PC-9 (cell line): Measurements from ENCODE around the gene LTBP4. TPM values are rescaled to one million over a fixed set of nuclear protein-coding genes. Genes with fewer than 3 reads are reported as not detected.

Experiments
- BruUV-seq: library from RNA; stranded (reverse); fragments of 400-500 nt; replicated peaks from 2 replicates; lab custom pipeline; 2021; lab: Mats Ljungman, UMichigan
- CTCF ChIA-PET: fragments of 300-600 bp; sonication (Branson Sonifier 250); formaldehyde crosslinking; loops from one replicate; lab custom pipeline; 2022; ENCODE audit warnings: antibody characterized with exemption; lab: Charles Lee
- POLR2A ChIA-PET: fragments of 300-600 bp; sonication (Branson Sonifier 250); formaldehyde crosslinking; loops from one replicate; lab custom pipeline; 2022; ENCODE audit warnings: antibody characterized with exemption; ENCODE audit not compliant: unreplicated experiment; lab: Charles Lee
- DNase-seq, 2 experiments: peaks; one replicate each; pipeline versions ENCODE4 v3.0.0 to v3.0.0-alpha.2; 2015 to 2022; ENCODE audit warnings: mixed read lengths in 1 of 2
- H2AFZ ChIP-seq: fragments of 200-600 bp; sonication (generic); 2 replicates; pipeline ENCODE4 v1.8.1; 2017; ENCODE audit warnings: antibody characterized with exemption
- H3F3A ChIP-seq: fragments of 200-600 bp; sonication (generic); 2 replicates; pipeline ENCODE4 v1.8.1; 2017; ENCODE audit warnings: antibody characterized with exemption, mild to moderate bottlenecking, low read depth; ENCODE audit not compliant: insufficient read depth
- H3K27ac ChIP-seq: fragments of 200-600 bp; sonication (generic); 2 replicates; pipeline ENCODE4 v1.6.1; 2016; ENCODE audit warnings: mixed run types
- H3K27me3 ChIP-seq: fragments of 200-600 bp; sonication (generic); 2 replicates; pipeline ENCODE4 v1.6.1; 2016; ENCODE audit warnings: low read depth, mixed run types; ENCODE audit not compliant: insufficient read depth
- H3K36me3 ChIP-seq: fragments of 200-600 bp; sonication (generic); 2 replicates; pipeline ENCODE4 v1.6.1; 2016; ENCODE audit warnings: low read depth, mixed run types
- H3K4me1 ChIP-seq: fragments of 200-600 bp; sonication (generic); replicated peaks from 2 replicates; pipeline ENCODE4 v1.6.1; 2016; ENCODE audit warnings: mixed run types; ENCODE audit not compliant: insufficient read depth
- H3K4me2 ChIP-seq: fragments of 200-600 bp; sonication (generic); 2 replicates; pipeline ENCODE4 v1.6.1; 2017; ENCODE audit warnings: mixed run types
- H3K4me3 ChIP-seq: fragments of 200-600 bp; sonication (generic); 2 replicates; pipeline ENCODE4 v1.6.1; 2016; ENCODE audit warnings: mixed run types
- H3K79me2 ChIP-seq: fragments of 200-600 bp; sonication (generic); 2 replicates; pipeline ENCODE4 v1.6.1; 2017; ENCODE audit warnings: low read depth, mixed run types
- H3K9me2 ChIP-seq: fragments of 200-600 bp; sonication (generic); 2 replicates; pipeline ENCODE4 v1.8.1; 2017; ENCODE audit warnings: mild to moderate bottlenecking; ENCODE audit not compliant: insufficient read depth
- H3K9me3 ChIP-seq: fragments of 200-600 bp; sonication (generic); 2 replicates; pipeline ENCODE4 v1.8.1; 2016; ENCODE audit warnings: low read depth; ENCODE audit not compliant: insufficient read depth
- H4K20me1 ChIP-seq: fragments of 200-600 bp; sonication (generic); 2 replicates; pipeline ENCODE4 v1.8.1; 2017; ENCODE audit not compliant: insufficient read depth
- EZH2 ChIP-seq: fragments of 200-600 bp; sonication (generic); IDR thresholded peaks from 2 replicates; pipeline ENCODE4 v1.8.0; 2017; ENCODE audit warnings: antibody characterized with exemption, low read depth
- intact Hi-C: fragments of 100-400 bp; cut with micrococcal nuclease; formaldehyde crosslinking; loops from one replicate; pipeline ENCODE4 v1.10.0; 2022; ENCODE audit not compliant: unreplicated experiment
- total RNA-seq: library from RNA; stranded (reverse); gene quantifications from 2 replicates; pipeline ENCODE4 v1.2.3, GENCODE V29; 2021
- TF ChIP-seq, protein P1 (sequence below): fragments of 200-600 bp; sonication (generic); conservative IDR thresholded peaks from 2 replicates; pipeline ENCODE4 v1.6.1; 2017; ENCODE audit warnings: mixed run types, antibody characterized with exemption, mild to moderate bottlenecking, moderate library complexity

LTBP4 gene
- total RNA-seq, 1 experiment from 2014 or later, result 163 TPM

DNA sequence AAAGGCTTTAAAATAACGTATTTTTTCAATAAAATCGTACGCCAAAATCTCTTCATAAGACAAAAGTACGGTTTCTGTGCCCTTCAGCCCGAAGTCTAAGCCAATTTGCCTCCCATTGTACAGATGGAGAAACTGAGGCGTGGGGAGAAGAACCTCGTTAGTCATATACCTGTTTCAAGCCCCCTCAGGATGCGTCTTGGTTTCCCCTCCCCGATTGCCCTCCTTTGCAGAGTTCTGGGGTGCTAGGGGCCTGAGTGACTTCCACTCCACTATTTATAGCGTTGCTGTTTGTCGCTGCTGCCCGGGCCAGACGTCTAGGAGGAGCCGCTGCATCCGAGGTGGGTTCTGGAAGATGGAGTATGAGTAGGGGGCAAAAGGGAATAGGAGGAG, 2.3 kb upstream of the LTBP4 start:
- H3K9me2 ChIP-seq, result no peaks in the 10 kb centered on the region
- peaks cover 15% of the 10 kb centered on the region; the same call in 1 of the 2 replicates for H3F3A ChIP-seq
- H3K79me2 ChIP-seq, result no peaks in the 10 kb centered on the region
- ChIA-PET CTCF (interaction anchor here (1.0 kb wide), 1 partner anchor 58 kb away, joined by 3 read pairs; no protein-coding TSS in a partner anchor), POLR2A (interaction anchor here (0.6 kb wide), 1 partner anchor 134 kb away, joined by 3 read pairs; no protein-coding TSS in a partner anchor)
- no TSS peak for BruUV-seq
- H3K4me1 ChIP-seq, result peaks cover 35% of the 10 kb centered on the region
- no peaks in the 10 kb centered on the region for H3K9me3 ChIP-seq
- peaks cover 35% of the 10 kb centered on the region for H3K27me3 ChIP-seq
- H3K4me3 ChIP-seq, result no peak overlapping the region
- no peaks in the 10 kb centered on the region for H4K20me1 ChIP-seq
- H3K4me2 ChIP-seq, result no peak overlapping the region
- H3K36me3 ChIP-seq, result no peaks in the 10 kb centered on the region
- TF ChIP-seq, protein P1, sequence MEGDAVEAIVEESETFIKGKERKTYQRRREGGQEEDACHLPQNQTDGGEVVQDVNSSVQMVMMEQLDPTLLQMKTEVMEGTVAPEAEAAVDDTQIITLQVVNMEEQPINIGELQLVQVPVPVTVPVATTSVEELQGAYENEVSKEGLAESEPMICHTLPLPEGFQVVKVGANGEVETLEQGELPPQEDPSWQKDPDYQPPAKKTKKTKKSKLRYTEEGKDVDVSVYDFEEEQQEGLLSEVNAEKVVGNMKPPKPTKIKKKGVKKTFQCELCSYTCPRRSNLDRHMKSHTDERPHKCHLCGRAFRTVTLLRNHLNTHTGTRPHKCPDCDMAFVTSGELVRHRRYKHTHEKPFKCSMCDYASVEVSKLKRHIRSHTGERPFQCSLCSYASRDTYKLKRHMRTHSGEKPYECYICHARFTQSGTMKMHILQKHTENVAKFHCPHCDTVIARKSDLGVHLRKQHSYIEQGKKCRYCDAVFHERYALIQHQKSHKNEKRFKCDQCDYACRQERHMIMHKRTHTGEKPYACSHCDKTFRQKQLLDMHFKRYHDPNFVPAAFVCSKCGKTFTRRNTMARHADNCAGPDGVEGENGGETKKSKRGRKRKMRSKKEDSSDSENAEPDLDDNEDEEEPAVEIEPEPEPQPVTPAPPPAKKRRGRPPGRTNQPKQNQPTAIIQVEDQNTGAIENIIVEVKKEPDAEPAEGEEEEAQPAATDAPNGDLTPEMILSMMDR, result no peak; the same call in 1 of the 2 replicates
- TF ChIP-seq EZH2, result no peak
- H3K27ac ChIP-seq, result no peak overlapping the region
- no peak overlapping the region for H2AFZ ChIP-seq
- intact Hi-C loops, result loop anchor here (1.0 to 2.0 kb wide), 3 partner anchors 50 to 294 kb away; no protein-coding TSS in a partner anchor
- DNase-seq, result no peak

DNA sequence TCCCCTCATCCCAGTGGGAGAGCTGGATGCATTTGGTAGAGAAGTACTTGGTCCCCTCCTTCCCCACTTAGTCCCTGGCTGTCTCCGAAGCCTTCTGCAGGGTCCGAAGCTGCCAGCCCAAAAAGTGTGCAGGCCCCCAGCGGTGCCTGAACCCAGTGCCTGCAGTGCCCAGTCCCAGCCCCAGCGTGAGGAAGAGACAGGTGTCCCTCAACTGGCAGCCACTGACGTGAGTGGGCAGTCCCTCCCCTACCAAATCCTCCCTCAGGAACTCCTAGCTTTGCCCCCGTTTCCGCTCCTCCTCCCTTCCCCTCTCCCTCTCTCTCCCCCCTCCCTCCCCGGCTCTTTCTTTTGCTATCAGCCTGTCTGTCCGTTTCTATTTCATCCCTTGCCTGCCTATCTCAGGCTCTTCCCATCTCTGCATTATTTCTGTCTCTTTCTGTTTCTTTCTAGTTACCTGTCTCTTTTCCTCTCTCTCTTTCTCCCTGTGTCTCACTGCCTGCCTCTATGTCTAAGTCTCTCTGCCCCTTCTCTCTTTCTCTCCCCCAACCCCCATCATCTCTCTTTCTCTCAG, 1.8 kb upstream of the LTBP4 start:
- H2AFZ ChIP-seq, result no peak overlapping the region
- ChIA-PET CTCF (no interaction called here), POLR2A (interaction anchor here (0.5 to 0.6 kb wide), 2 partner anchors 135 to 139 kb away, joined by 3 to 8 read pairs; no protein-coding TSS in a partner anchor)
- no peak overlapping the region for H3K4me2 ChIP-seq
- peaks cover 35% of the 10 kb centered on the region for H3K27me3 ChIP-seq
- H4K20me1 ChIP-seq, result no peaks in the 10 kb centered on the region
- no peak overlapping the region for H3K4me3 ChIP-seq
- BruUV-seq, result no TSS peak
- peaks cover 38% of the 10 kb centered on the region for H3K4me1 ChIP-seq
- H3K9me3 ChIP-seq, result no peaks in the 10 kb centered on the region
- intact Hi-C loops, result loop anchor here (2.0 kb wide), 2 partner anchors 77 to 295 kb away; no protein-coding TSS in a partner anchor
- TF ChIP-seq, protein P1, result no peak
- TF ChIP-seq EZH2, result no peak
- no peak for DNase-seq
- H3K79me2 ChIP-seq, result no peaks in the 10 kb centered on the region
- no peaks in the 10 kb centered on the region for H3K9me2 ChIP-seq
- peaks cover 18% of the 10 kb centered on the region; the same call in 1 of the 2 replicates for H3F3A ChIP-seq
- H3K27ac ChIP-seq, result no peak overlapping the region
- H3K36me3 ChIP-seq, result no peaks in the 10 kb centered on the region

DNA sequence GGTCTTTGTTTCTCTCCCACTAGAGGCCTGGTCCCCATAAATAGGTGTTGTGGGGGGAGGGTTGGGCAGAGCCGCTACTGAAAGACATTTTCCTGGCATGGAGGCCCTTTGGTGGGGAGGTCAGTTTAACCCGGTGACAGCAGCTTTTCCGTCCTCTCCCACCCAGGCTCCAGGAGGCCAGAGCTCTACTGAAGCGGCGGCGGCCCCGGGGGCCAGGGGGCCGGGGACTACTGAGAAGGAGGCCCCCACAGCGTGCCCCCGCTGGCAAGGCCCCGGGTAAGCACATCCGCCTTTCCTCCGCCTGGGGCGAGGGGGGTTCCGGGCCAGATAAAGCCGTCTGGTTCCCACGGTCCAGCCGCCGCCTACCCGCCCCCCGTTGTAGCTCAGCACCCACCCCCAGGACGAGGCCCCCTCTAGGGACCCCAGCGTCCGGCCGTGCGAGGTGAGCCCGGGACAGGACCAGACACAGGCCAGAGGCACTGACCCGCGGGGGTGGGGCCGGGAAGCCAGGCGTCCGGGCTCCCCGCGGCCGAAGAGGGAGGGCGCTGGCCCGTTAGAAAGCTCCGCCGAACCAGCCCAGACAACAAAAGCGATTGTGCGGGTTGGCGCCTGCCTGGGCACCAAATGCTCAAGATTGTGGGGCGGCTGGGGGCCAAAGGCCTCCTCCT, 1.1 kb upstream of the LTBP4 start:
- Histone ChIP-seq H3K4me2 (no peak overlapping the region), H4K20me1 (no peaks in the 10 kb centered on the region), H3K4me3 (no peak overlapping the region), H3K36me3 (no peaks in the 10 kb centered on the region), H3K9me2 (no peaks in the 10 kb centered on the region), H3K79me2 (no peaks in the 10 kb centered on the region), H3K27me3 (peaks cover 35% of the 10 kb centered on the region), H3K27ac (no peak overlapping the region), H3K4me1 (peaks cover 42% of the 10 kb centered on the region), H3F3A (peaks cover 24% of the 10 kb centered on the region; the same call in 1 of the 2 replicates), H2AFZ (no peak overlapping the region), H3K9me3 (no peaks in the 10 kb centered on the region)
- POLR2A ChIA-PET, result interaction anchor here (0.5 kb wide), 1 partner anchor 140 kb away, joined by 8 read pairs; no protein-coding TSS in a partner anchor
- no peak for TF ChIP-seq EZH2
- TF ChIP-seq, protein P1, result no peak
- DNase-seq, result no peak
- CTCF ChIA-PET, result interaction anchor here (0.5 to 1.2 kb wide), 2 partner anchors 88 to 254 kb away, joined by 3 to 6 read pairs; no protein-coding TSS in a partner anchor
- no TSS peak for BruUV-seq
- intact Hi-C loops, result loop anchor here (2.0 kb wide), 2 partner anchors 77 to 295 kb away; no protein-coding TSS in a partner anchor
